GM18508 (cell line): ENCODE measurements around the gene ANKRD2.

Experiments
- ATAC-seq: cut with Tn5 transposase; IDR thresholded peaks from one replicate; pipeline ENCODE4 v1.9.1; 2021; ENCODE audit warnings: moderate number of reproducible peaks; ENCODE audit not compliant: insufficient read depth, unreplicated experiment

Gene ANKRD2

DNA sequence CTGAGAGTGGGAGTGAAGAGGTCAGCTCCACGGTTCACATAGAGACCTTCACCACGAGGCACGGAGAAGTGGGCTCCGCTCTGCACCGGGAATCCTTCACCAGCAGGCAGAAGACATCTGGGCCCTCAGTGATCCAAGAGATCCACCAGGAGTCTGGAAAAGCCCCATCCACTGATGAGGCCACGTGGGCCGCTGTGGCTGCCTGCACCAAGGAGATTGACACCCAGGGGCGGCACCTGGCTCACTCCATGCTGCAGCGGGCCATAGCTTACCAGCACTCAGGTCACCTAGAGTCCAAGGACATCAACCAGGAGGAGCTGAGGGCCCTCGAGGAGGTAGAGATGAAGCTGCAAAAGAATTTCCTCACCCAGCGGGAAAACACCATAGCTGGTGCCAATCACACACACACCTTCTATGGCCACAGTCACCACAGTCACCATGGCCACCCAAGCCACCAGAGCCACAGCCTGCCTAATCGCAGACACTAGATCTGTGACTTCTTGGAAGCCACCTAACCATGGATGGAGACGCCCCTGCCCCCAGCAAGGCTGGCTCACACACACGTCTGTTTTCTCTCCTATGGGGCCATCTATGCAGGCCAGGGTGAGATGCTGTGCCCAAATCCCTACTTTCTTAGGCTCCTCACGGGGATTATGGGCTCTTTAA lies 17.6 kb downstream of the ANKRD2 start:
- ATAC-seq: no peak

DNA sequence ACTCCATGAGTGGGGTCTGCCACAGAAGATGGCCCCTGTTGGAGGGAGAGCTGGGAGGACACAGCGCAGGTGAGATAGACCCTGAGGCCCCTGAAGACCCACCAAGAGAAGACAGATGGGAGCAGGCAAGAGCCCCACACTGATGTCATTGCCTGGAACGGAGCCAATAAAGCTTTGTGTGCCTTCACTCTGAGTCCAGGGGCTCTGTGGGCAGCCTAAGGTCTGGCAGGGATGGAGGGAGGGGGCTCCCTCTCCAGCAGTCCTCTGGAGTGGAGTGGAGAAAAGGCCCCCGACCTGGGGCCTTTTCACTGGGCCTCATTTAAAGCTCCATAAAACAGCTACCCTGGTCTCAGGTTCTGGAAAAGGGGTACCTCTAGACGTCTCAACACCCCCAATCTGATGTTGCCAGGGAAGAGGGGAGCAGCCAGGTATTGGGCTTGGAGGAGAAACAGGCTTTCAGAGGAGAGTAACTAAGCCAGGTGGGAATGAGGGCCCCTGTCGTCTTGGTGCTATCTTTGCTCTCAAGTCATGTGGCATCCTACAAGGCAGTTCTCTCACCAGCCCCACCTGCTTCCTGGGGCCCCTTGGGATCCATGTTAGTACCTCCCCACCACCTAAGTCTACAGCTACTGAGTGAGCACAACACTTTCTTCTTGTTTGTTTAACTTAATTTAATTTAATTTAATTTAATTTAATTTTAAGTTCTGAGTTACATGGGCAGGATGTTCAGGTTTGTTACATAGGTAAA lies 18.3 kb downstream of the ANKRD2 start:
- ATAC-seq: no peak

DNA sequence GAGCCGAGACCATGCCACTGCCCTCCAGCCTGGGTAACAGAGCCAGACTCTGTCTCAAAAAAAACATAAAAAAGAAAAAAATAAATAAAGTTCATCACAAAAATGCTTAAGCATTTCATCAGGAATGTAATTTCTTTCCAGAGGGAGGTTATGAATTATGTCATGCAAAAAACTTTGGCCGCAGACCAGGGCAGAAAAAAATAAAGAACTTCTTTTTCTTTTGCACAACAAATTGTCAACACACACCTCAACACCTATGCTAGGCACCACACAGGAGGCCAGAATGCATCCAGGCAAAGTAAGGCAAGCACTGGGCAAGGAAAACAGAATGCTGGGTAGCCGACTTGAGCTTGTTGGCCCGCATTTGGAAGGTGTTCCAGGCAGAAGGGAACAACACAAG lies 20.8 kb downstream of the ANKRD2 start:
- no peak for ATAC-seq

DNA sequence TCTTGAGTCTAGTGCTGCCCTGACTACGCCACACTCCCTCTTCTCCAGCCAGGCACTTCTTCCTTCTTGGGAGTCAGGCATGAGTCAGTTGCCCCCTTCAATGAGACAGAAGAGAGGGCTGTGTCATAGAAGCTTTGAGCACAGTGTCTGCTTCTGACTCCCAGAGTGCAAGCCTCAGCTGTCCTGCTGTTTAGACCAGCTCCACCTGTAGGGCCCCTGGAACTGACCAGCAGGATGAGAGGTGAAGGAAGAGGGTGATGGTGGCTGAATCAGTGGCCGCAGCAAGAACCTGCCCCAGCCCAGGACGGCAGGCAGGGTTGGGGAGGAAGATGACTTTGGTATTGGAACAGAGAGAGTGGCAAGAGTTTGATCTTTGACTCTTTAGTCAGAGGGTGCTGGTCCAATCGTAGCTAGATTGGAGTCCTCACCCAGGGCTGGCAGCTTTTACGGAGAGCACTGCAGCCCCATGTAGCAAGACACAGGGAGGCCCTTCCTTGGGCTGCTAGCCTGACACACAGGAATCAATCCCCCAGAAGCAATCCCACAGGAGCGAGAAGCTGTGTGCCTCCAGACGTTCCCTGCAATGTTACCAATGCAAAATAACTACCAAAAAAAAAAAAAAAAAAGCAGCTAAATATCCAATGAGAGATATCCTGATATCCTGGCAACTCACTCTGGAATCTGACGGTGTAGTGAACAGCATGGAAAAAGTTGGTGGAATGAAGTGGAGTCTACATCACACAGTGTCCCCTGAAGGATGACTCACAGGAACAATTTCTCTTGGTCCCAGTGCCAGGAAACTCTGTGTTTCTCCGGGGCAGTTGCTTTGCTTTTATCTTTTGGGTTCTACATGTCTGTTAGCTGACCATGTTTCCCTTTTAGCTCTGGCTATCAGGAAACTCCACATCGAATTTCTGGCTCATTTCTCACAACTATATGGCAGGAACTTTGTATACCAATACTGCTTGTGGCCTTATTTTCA lies 23.8 kb downstream of the ANKRD2 start:
- ATAC-seq: no peak

DNA sequence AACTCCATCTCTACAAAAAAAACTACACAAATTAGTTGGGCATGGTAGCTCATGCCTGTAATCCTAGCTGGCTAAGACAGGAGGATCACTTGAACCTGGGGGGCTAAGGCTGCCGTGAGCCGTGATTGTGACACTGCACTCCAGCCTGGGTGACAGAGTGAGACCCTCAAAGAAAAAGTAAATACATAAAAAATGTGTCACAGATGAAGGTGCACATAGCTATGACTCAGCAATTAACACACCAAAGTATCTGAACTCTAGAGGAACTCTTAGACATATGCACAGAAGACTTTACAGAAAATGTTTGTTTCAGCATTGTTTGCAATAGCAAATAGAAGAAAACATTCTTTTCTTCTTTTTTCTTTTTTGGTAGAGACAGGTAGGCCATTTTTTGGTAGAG lies 25.2 kb downstream of the ANKRD2 start:
- no peak for ATAC-seq

DNA sequence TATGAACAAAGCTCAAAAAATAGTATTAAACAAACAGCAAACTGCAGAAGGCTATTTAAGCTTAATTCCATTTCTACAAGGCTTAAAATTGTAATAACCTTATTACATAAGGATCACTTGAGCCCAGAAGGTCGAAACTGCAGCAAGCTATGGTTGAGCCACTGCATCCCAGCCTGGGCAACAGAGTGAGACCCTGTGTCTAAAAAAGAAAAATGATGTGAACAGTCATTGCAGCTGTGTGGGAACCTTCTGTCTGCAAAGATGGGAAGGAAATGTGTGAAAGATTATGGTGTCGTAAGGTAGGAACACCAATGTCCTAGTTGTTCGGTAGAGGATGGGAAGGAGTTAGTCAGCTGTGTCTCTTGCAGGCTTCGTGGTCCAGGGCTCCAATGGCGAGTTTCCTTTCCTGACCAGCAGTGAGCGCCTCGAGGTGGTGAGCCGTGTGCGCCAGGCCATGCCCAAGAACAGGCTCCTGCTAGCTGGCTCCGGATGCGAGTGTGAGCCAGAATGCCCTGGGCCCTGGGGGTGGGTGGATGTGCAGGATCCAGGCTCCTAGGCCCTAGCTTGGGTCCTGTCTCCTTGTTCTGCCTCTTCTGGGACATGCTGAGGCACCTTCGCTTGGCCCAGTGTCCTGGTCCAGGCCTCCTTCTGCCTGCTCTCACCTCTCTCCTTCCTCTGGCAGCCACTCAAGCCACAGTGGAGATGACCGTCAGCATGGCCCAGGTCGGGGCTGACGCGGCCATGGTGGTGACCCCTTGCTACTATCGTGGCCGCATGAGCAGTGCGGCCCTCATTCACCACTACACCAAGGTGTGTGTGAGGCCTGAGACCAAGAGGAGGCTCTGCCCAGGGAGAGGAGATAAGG lies 26.1 kb downstream of the ANKRD2 start:
- ATAC-seq: no peak

DNA sequence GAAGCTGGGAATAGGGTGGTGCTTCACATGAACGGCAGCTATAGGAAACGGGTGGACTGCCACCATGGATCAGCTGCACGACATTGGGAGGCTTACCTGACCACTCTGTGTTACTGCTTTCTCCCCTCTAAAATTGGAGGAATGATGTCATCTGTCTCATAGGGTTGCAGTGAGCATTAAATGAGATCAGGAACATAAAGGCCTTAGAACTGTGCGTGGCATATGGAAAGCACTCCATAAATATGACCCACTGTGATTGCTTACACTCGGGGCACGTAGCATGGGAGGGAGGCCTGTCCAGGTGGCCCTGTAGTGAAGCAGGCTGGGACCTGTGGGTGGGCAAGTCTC lies 26.7 kb downstream of the ANKRD2 start:
- ATAC-seq: no peak

DNA sequence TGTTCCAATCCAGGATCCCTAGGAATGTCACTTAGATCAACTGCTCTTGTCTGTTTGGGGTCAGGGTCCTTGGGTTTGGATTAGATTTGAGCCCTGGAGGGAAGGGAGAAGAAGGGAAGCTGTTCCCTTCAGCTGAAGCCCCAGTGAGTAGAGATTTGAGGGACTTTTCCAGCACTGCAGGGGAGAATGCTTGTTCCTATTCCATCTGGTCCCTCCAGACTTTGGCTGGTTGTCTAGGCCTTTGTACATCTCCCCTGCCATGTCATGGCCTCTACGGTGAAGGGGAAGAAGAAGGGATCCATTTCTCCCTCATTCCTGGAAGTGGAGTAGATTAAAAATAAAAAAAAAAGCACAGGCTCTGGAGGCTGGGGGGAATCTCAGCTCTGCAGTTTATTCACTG lies 28.0 kb downstream of the ANKRD2 start:
- ATAC-seq: no peak

DNA sequence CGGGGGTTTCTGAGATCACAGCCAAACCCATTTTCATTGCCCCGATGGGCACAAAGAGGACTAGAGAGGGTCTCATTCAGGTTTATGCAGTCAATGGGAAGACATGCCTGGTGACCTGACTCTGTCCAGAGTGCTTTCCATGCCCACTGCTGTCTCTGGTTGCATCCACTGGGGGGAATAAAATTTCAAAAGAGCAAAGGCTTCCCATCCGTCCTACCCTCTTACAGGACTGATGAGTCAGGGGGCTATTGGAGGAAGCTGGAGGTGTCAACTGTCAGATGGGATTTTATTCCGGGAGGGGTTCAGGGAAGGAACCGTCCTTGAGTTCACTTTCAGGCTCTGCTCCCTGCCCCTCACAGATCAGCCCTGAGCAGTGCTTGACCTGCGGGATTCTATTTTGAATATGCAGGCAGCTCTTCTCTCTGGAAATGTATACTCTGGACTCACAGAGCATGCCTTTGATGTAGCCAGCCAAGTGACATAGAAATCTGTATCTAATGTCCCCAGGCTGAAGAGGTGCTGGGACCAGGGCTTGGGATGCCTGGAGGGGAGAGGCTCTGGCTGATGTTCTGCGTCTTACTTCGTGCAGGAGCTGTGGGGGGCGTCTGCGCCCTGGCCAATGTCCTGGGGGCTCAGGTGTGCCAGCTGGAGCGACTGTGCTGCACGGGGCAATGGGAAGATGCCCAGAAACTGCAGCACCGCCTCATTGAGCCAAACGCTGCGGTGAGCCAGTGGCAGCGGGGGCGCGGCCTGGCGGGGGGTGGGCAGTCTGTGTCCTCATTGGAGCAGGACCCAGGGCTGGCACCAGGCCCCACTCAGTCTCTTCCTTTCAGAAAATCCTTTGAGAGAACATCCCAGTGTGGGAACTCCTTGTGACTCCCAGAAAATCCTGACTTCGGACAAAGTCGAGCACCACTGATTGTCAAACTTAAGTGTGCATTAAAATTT lies 29.0 kb downstream of the ANKRD2 start:
- no peak for ATAC-seq

DNA sequence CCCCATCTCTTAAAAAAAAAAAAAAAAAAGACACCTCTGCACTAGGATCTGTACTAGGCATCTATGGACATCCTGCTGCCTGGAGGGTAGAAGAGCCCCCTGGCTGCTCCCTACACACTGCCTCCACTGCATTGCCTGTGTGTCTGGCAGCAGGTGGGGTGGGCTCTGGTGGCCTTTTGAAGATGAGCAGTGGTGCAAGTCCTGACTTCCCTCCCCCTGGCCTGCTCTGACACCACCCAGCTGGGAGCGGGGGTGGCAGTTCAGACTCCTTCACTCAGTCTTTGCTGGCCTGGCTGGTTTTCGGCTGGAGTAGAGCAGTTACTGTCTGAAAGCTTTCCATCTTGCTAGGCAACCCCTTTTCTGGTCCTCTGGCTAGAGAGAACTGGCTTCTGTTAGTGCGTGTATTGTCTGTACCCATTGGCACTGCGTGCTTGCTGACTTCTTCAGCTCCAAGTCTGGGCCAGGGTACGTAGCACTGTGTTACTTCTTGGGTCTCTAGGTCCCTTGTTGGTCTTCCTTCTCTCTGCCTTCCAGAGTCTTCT lies 34.6 kb downstream of the ANKRD2 start:
- ATAC-seq: no peak

DNA sequence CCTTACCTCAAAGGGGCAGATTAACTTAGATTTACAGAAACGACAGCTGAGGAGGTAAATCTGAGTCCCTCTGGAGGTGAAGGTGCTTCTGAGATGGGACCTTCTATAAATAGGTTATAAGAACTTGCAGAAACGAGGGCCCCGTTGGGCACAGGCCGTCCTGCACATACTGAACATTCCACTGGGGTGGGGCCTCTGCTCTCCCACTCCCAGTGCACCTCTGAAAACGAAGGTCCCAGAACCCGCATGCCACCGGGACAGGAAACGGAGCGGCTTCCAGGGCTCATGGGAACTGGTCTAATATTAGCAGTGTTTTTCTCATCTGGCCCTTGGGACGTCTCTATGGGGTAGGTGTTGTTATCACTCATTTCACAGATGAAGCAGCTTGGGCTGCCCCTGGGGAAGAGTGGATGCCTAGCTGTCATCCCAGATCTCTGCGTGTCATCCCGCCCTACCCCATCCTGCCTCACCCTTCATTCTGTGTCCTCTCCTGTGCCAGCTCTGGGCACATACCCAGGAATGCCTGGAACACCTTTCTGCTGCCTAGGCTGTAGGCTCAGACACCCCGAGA lies 36.5 kb downstream of the ANKRD2 start:
- ATAC-seq: no peak

DNA sequence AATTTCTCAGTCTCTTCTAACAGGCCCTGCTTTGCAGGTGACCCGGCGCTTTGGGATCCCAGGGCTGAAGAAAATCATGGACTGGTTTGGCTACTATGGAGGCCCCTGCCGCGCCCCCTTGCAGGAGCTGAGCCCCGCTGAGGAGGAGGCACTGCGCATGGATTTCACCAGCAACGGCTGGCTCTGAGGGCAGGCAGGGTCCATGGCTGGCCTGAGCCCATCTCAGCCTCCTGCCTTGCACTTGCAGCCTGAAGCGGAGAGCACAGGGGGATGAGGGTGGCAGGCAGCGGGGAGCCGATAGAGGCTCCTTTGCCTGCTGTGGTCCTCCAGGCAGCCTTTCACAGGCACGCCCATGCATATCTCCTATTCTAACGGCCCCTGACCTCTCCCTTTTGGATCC lies 38.9 kb downstream of the ANKRD2 start:
- no peak for ATAC-seq

DNA sequence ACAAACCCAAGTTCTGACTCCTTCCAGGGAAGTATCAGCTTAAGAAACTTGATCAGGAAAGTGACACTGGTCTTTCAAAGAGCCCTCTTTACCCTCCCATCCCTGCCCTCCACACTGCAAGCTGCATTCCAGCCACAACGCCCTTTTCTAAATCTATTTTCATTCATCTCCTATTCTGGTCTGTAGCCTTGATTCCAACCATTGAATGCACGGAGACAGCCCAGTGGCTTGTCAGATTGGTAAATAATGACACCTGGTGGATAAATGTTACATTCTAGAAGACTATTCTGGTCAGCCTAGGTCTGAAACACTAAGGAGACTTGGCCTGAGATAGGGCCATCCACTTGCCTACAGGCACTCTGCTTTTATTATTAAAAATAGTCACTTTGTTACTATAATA lies 39.8 kb downstream of the ANKRD2 start:
- no peak for ATAC-seq

DNA sequence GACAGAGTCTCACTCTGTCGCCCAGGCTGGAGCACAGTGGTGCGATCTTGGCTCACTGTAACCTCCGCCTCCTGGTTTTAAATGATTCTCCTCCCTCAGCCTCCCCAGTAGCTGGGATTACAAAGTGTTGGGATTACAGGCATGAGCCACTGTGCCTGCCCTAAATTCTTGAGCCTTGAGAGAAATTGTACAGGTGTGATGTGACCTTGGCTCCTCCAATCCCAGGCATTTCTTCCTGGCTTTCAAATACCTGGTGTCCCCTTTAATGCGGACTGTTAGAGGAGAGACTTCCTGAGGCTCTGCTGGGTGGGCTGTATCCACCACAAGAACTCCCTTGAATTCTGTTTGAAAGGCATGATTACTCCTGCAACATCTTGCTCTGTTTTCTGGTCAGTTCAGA lies 45.7 kb downstream of the ANKRD2 start:
- no peak for ATAC-seq

DNA sequence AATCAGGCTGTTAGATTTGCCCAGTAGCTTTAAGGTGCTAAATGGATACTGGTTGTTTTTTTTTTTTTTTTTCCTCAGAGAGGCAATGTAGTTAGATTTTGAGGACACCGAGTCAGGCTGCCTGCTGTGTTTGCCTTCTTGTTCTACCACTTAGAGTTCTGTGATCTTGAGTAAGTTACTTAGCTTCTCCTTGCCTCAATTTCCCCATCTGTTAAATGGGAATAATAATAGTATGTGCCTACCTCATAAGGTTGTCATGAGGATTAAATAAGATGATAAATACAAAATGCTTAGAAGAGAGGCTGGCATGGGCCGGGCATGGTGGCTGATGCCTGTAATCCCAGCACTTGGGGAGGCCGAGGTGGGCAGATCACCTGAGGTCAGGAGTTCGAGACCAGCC lies 46.2 kb downstream of the ANKRD2 start:
- ATAC-seq: no peak

DNA sequence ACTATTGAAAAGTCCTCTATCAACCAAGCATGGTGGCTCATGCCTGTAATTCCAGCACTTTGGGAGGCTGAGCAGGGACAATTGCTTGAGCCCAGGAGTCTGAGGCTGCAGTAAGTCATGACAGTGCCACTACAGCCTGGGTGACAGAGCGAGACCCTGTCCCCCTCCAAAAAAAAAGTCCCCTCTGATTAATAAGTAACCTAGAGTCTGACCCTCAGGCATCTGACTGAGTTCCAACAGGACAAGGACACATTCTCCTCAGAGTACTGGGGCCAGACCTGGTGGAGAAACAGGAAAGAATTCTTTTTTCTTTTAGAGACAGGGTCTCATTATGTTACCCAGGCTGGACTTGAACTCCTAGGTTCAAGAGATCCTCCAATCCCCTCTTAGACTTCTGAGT lies 50.7 kb downstream of the ANKRD2 start:
- no peak for ATAC-seq

DNA sequence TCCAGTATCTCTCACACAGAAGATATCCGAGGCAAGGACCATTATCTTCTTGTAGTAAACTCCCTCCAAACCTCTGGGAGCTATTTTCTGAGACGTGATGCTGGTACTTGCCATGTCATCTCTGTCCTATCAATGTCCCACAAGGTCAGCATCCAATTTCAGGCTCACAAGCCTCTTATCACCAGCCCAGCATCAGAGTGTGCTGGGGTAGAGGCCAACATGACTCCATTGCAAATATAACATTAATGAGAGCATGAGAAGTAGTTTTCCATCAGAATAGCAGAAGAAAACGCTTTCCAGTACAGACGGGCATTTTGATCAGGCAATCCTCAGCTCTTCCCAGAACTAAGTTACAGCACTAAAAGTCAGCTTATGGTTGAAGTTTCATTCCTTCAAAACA lies 55.2 kb downstream of the ANKRD2 start:
- no peak for ATAC-seq

DNA sequence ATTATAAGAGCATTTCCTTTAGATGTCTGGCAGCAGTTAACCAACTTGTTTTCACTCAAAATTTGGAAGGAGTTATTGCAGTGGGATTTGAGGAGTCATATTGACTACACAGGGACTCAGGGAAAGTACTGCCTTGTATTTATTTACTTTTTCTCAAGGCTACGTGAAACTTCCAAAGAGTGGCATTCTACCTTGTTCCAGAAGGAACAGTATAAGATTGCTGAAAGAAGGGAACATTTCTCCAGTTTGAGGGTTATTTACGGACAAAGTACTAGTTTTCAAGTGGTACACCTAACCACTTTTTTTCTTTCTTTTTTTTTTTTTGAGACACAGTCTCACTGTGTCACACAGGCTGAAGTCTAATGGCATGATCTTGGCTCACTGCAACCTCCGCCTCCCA lies 55.6 kb downstream of the ANKRD2 start:
- ATAC-seq: no peak

DNA sequence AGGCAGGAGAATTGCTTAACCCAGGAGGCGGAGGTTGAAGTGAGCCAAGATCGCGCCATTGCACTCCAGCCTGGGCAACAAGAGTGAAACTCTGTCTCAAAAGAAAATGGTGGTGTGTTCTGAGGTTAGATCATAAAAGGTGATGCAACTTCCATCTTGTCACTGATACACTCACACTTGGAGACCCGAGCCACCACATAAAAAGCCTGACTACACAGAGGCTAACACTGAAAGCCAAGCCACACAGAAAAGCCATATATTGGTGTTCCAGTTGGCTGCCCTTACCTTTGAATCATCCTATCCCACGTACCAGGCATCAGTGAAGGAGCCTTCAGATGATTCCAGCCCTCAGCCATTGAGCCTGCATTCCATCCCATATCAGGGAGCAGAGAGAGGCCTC lies 56.7 kb downstream of the ANKRD2 start:
- ATAC-seq: no peak
